ENCODE measurements around the gene NLK.

Gene NLK

GRCh38 chr17:28194382-28194781, 151.9 kb downstream of the NLK start:
- no peak for DNase-seq
- no peak for TF ChIP-seq CTCF (IDR thresholded peaks at IDR 0.05; ENCODE audit: low read depth, low read length)
- Histone ChIP-seq H3K27me3 (no peaks in the 10 kb centered on the region), H3K4me1 (no peaks in the 10 kb centered on the region), H3K4me3 (ENCODE audit: low read depth, low read length) (no peak overlapping the region), H3K36me3 (no peaks in the 10 kb centered on the region), H3K9me3 (no peaks in the 10 kb centered on the region)

- TF ChIP-seq CTCF (IDR thresholded peaks at IDR 0.05; ENCODE audit: low read depth, low read length), result no peak
- Histone ChIP-seq H3K36me3 (no peaks in the 10 kb centered on the region), H3K9me3 (no peaks in the 10 kb centered on the region), H3K27me3 (no peaks in the 10 kb centered on the region), H3K4me3 (ENCODE audit: low read depth, low read length) (no peak overlapping the region), H3K4me1 (no peaks in the 10 kb centered on the region)
- DNase-seq, result no peak
Measured at GRCh38 chr17:28196636-28197035, 154.2 kb downstream of the NLK start.

- H3K27me3 ChIP-seq, result no peaks in the 10 kb centered on the region
- H3K9me3 ChIP-seq, result no peaks in the 10 kb centered on the region
- H3K4me3 ChIP-seq (ENCODE audit: low read depth, low read length), result no peak overlapping the region
- DNase-seq, result no peak
- no peaks in the 10 kb centered on the region for H3K36me3 ChIP-seq
- H3K4me1 ChIP-seq, result no peaks in the 10 kb centered on the region
- no peak for TF ChIP-seq CTCF (IDR thresholded peaks at IDR 0.05; ENCODE audit: low read depth, low read length)
Measured at GRCh38 chr17:28199115-28199514, 156.6 kb downstream of the NLK start.

- DNase-seq, result no peak
- TF ChIP-seq CTCF (IDR thresholded peaks at IDR 0.05; ENCODE audit: low read depth, low read length), result no peak
- Histone ChIP-seq H3K4me1 (no peaks in the 10 kb centered on the region), H3K36me3 (no peaks in the 10 kb centered on the region), H3K9me3 (no peaks in the 10 kb centered on the region), H3K27me3 (no peaks in the 10 kb centered on the region), H3K4me3 (ENCODE audit: low read depth, low read length) (no peak overlapping the region)
Measured at GRCh38 chr17:28199728-28200127, 157.3 kb downstream of the NLK start.

GRCh38 chr17:28201315-28201714, 158.8 kb downstream of the NLK start:
- no peaks in the 10 kb centered on the region for H3K9me3 ChIP-seq
- no peaks in the 10 kb centered on the region for H3K36me3 ChIP-seq
- TF ChIP-seq CTCF (IDR thresholded peaks at IDR 0.05; ENCODE audit: low read depth, low read length), result no peak
- no peak overlapping the region for H3K4me3 ChIP-seq (ENCODE audit: low read depth, low read length)
- H3K4me1 ChIP-seq, result no peaks in the 10 kb centered on the region
- no peaks in the 10 kb centered on the region for H3K27me3 ChIP-seq
- no peak for DNase-seq

GRCh38 chr17:28204244-28204643, 161.8 kb downstream of the NLK start:
- Histone ChIP-seq H3K4me3 (ENCODE audit: low read depth, low read length) (no peak overlapping the region), H3K4me1 (no peaks in the 10 kb centered on the region), H3K9me3 (no peaks in the 10 kb centered on the region), H3K27me3 (no peaks in the 10 kb centered on the region), H3K36me3 (no peaks in the 10 kb centered on the region)
- TF ChIP-seq CTCF (IDR thresholded peaks at IDR 0.05; ENCODE audit: low read depth, low read length), result no peak
- no peak for DNase-seq

All from BE2C (cell line).